Hepatocyte (in vitro differentiated cells): ENCODE measurements around the gene MAP3K20. TPM values are rescaled to one million over a fixed set of nuclear protein-coding genes. Genes with fewer than 3 reads are reported as not detected.

ENCODE experiments used
- DNase-seq: peaks from one replicate; pipeline ENCODE4 v3.0.0-alpha.2; 2016; ENCODE audit warnings: low spot score
- H2AFZ ChIP-seq: fragments of 200-600 bp; sonication (generic); 2 replicates; pipeline ENCODE4 v1.6.0; 2016; ENCODE audit warnings: antibody characterized with exemption, mild to moderate bottlenecking
- H3K27ac ChIP-seq: fragments of 200-600 bp; sonication (generic); 2 replicates; pipeline ENCODE4 v1.5.1; 2016; ENCODE audit warnings: mild to moderate bottlenecking
- H3K27me3 ChIP-seq: fragments of 200-600 bp; sonication (generic); 2 replicates; pipeline ENCODE4 v1.6.1; 2016
- H3K36me3 ChIP-seq: fragments of 200-600 bp; sonication (generic); replicated peaks from 2 replicates; pipeline ENCODE4 v1.5.1; 2016; ENCODE audit warnings: low read depth; ENCODE audit not compliant: insufficient read depth
- H3K4me1 ChIP-seq: fragments of 200-600 bp; sonication (generic); 2 replicates; pipeline ENCODE4 v1.5.1; 2016; ENCODE audit warnings: mild to moderate bottlenecking, moderate library complexity; ENCODE audit not compliant: insufficient read depth
- H3K4me2 ChIP-seq: fragments of 200-600 bp; sonication (generic); 2 replicates; pipeline ENCODE4 v1.6.0; 2016
- H3K4me3 ChIP-seq: fragments of 200-600 bp; sonication (generic); 2 replicates; pipeline ENCODE4 v1.5.1; 2016; ENCODE audit warnings: mild to moderate bottlenecking
- H3K79me2 ChIP-seq: fragments of 200-600 bp; sonication (generic); 2 replicates; pipeline ENCODE4 v1.6.0; 2017; ENCODE audit warnings: mild to moderate bottlenecking
- H3K9me2 ChIP-seq: fragments of 200-600 bp; sonication (generic); replicated peaks from 2 replicates; pipeline ENCODE4 v1.6.0; 2017; ENCODE audit warnings: mild to moderate bottlenecking; ENCODE audit not compliant: insufficient read depth
- H3K9me3 ChIP-seq: fragments of 200-600 bp; sonication (generic); 2 replicates; pipeline ENCODE4 v1.5.1; 2016; ENCODE audit warnings: low read depth, mild to moderate bottlenecking
- H4K20me1 ChIP-seq: fragments of 200-600 bp; sonication (generic); 2 replicates; pipeline ENCODE4 v1.6.0; 2016; ENCODE audit warnings: mild to moderate bottlenecking; ENCODE audit not compliant: insufficient read depth, poor library complexity, severe bottlenecking
- CTCF ChIP-seq: fragments of 200-600 bp; sonication (generic); IDR thresholded peaks from 2 replicates; pipeline ENCODE4 v1.5.1; 2016; ENCODE audit warnings: antibody characterized with exemption, mild to moderate bottlenecking; ENCODE audit not compliant: poor library complexity
- EZH2 ChIP-seq: fragments of 200-600 bp; sonication (generic); IDR thresholded peaks from 2 replicates; pipeline ENCODE4 v1.6.1; 2016; ENCODE audit warnings: antibody characterized with exemption, mild to moderate bottlenecking, borderline replicate concordance
- EZH2phosphoT487 ChIP-seq: fragments of 200-600 bp; sonication (generic); IDR thresholded peaks from one replicate; pipeline ENCODE4 v1.6.1; 2018; ENCODE audit warnings: antibody characterized with exemption, mild to moderate bottlenecking, low read depth, moderate library complexity; ENCODE audit not compliant: unreplicated experiment, severe bottlenecking
- WGBS: methylation state at CpG from one replicate; pipeline ENCODE4 v1.1.6; 2016; ENCODE audit warnings: low lambda C conversion rate; ENCODE audit errors: missing lambda C conversion rate; 5-methylcytosine and 5-hydroxymethylcytosine counted together
- polyA plus RNA-seq: library from polyadenylated mRNA; unstranded; fragments of >200 nt; fragmentation: Nextera tagmentation; extraction: Ambion mirVana; gene quantifications from 2 replicates; pipeline ENCODE4 v1.2.1, GENCODE V29; 2016
- total RNA-seq: library from RNA; depleted of rRNA; stranded (reverse); fragments of >200 nt; gene quantifications from 2 replicates; pipeline ENCODE4 v1.2.3, GENCODE V29; 2014

MAP3K20 gene
- total and polyA plus RNA-seq, 2 experiments from 2014 or later, result 16.5 to 23.3 TPM

- H3K27ac ChIP-seq, result peak overlapping the region; percentile 81
- no peaks in the 10 kb centered on the region for H4K20me1 ChIP-seq
- DNase-seq, result no peak
- H3K27me3 ChIP-seq, result no peaks in the 10 kb centered on the region
- no peak overlapping the region for H2AFZ ChIP-seq
- no peaks in the 10 kb centered on the region for H3K9me3 ChIP-seq
- peaks cover 30% of the 10 kb centered on the region for H3K4me1 ChIP-seq
- no peak overlapping the region for H3K4me3 ChIP-seq
- H3K36me3 ChIP-seq, result no peaks in the 10 kb centered on the region
- no peaks in the 10 kb centered on the region for H3K9me2 ChIP-seq
- H3K79me2 ChIP-seq, result no peaks in the 10 kb centered on the region
- H3K4me2 ChIP-seq, result peak overlapping the region; percentile 52
- WGBS, result 49% methylated on average over 3 of the region's 3 CpGs
- no peak for TF ChIP-seq EZH2phosphoT487
- TF ChIP-seq EZH2, result no peak
- TF ChIP-seq CTCF, result no peak
Measured at GRCh38 chr2:173049831-173050230, 25.8 kb upstream of the MAP3K20 start.

- Histone ChIP-seq H3K9me2 (no peaks in the 10 kb centered on the region), H3K4me2 (no peak overlapping the region), H3K27me3 (no peaks in the 10 kb centered on the region), H2AFZ (no peak overlapping the region), H3K4me3 (no peak overlapping the region), H3K9me3 (no peaks in the 10 kb centered on the region), H4K20me1 (no peaks in the 10 kb centered on the region), H3K79me2 (no peaks in the 10 kb centered on the region), H3K4me1 (peaks cover 24% of the 10 kb centered on the region), H3K36me3 (no peaks in the 10 kb centered on the region), H3K27ac (peak overlapping the region; percentile 81)
- DNase-seq, result no peak
- 82% methylated on average over 4 of the region's 4 CpGs for WGBS
- TF ChIP-seq EZH2phosphoT487 (no peak), CTCF (no peak), EZH2 (no peak)
Measured at GRCh38 chr2:173050684-173051083, 25.0 kb upstream of the MAP3K20 start.

GRCh38 chr2:173051463-173052215 lies 24.0 kb upstream of the MAP3K20 start:
- Histone ChIP-seq H3K27ac (no peak overlapping the region), H3K9me2 (no peaks in the 10 kb centered on the region), H3K36me3 (no peaks in the 10 kb centered on the region), H3K79me2 (no peaks in the 10 kb centered on the region), H3K4me2 (no peak overlapping the region), H3K27me3 (no peaks in the 10 kb centered on the region), H3K4me1 (peaks cover 24% of the 10 kb centered on the region), H2AFZ (no peak overlapping the region), H4K20me1 (no peaks in the 10 kb centered on the region), H3K9me3 (no peaks in the 10 kb centered on the region), H3K4me3 (no peak overlapping the region)
- WGBS, result 53% methylated on average over 7 of the region's 7 CpGs
- no peak for TF ChIP-seq CTCF
- TF ChIP-seq EZH2, result no peak
- TF ChIP-seq EZH2phosphoT487, result no peak
- no peak for DNase-seq
